ENCODE measurements around the gene CERCAM.

- no peak for TF ChIP-seq EZH2phosphoT487 (IDR thresholded peaks at IDR 0.05)
- no peak for TF ChIP-seq CTCF (IDR thresholded peaks at IDR 0.05)
- no peak for TF ChIP-seq EZH2 (IDR thresholded peaks at IDR 0.05)
Observed at GRCh38 chr9:128371630-128372117, 49.0 kb upstream of the CERCAM start.
